Kidney (tissue), 14 donors: ENCODE measurements around the gene TBC1D17. TPM values are rescaled to one million over a fixed set of nuclear protein-coding genes. Genes with fewer than 3 reads are reported as not detected.

ENCODE experiments used
- DNase-seq, 5 donors: peaks; one replicate each; pipeline ENCODE4 v3.0.0-alpha.2; 2013 to 2020
- FAIRE-seq: peaks from 2 replicates; lab custom pipeline; 2012; peaks lifted over from hg19 to GRCh38; lab: Jason Lieb, UNC
- H3K27ac ChIP-seq, 2 donors: one replicate each; pipeline ENCODE4 v1.7.0; 2013; ENCODE audit warnings: low read depth in 2 of 2, low read length in 2 of 2, inconsistent platforms in 1 of 2
- H3K27me3 ChIP-seq: one replicate; pipeline ENCODE4 v1.7.1; 2013; ENCODE audit warnings: low read length, inconsistent platforms; ENCODE audit not compliant: control insufficient read depth, insufficient read depth
- H3K36me3 ChIP-seq, 3 donors: one replicate each; pipeline versions ENCODE4 v1.7.0 to v1.7.1; 2013; ENCODE audit warnings: low read length in 3 of 3, control low read depth in 1 of 3, inconsistent platforms in 1 of 3; ENCODE audit not compliant: insufficient read depth in 3 of 3, control insufficient read depth in 2 of 3
- H3K4me1 ChIP-seq, 3 donors: one replicate each; pipeline versions ENCODE4 v1.7.0 to v1.7.1; 2013; ENCODE audit warnings: low read length in 3 of 3, inconsistent platforms in 1 of 3, low read depth in 1 of 3; ENCODE audit not compliant: control insufficient read depth in 2 of 3, insufficient read depth in 2 of 3
- H3K4me3 ChIP-seq, 3 donors: one replicate each; pipeline versions ENCODE4 v1.7.0 to v1.8.1; 2013; ENCODE audit warnings: low read length in 3 of 3, control low read depth in 1 of 3, inconsistent platforms in 1 of 3
- H3K9ac ChIP-seq, 3 donors: one replicate each; pipeline versions ENCODE4 v1.7.0 to v1.7.1; 2013; ENCODE audit warnings: low read length in 3 of 3, control low read depth in 1 of 3, inconsistent platforms in 1 of 3
- H3K9me3 ChIP-seq, 3 donors: one replicate each; pipeline versions ENCODE4 v1.7.0 to v1.7.1; 2013; ENCODE audit warnings: low read length in 3 of 3, control low read depth in 1 of 3, inconsistent platforms in 1 of 3; ENCODE audit not compliant: control insufficient read depth in 2 of 3, insufficient read depth in 1 of 3
- CTCF ChIP-seq: IDR thresholded peaks from 3 replicates; pipeline ENCODE4 v1.5.1; 2012; ENCODE audit warnings: mild to moderate bottlenecking, moderate library complexity, borderline replicate concordance; ENCODE audit not compliant: insufficient read depth; ENCODE audit errors: extremely low read depth
- intact Hi-C: fragments of 100-400 bp; cut with DNase I; formaldehyde crosslinking; loops from one replicate; pipeline ENCODE4 v1.11.1; 2022
- polyA plus RNA-seq: library from polyadenylated mRNA; stranded (reverse); fragments of 350-450 nt; fragmentation: Illumina TruSeq; extraction: RNeasy Lipid Tissue Mini Kit (QIAGEN cat#74804); gene quantifications from one replicate; pipeline ENCODE4 v1.2.3, GENCODE V29; 2014; ENCODE audit warnings: low read depth, low replicate concordance; ENCODE audit not compliant: insufficient read depth
- total RNA-seq: library from RNA; stranded (reverse); fragmentation: NEBNext Ultra II Directional; extraction: Animal tissue kit (Norgen Biotek cat#: 25700); gene quantifications from one replicate; pipeline ENCODE4 v1.2.1, GENCODE V29; 2021
- donor health status: control.
- donor health status: control.
- donor health status: control.
- donor health status: control.
- donor health status: control.
- donor health status: DM: yes; HTN: yes; CAD: no.
- donor health status: Normal renal cell carcinoma (clear cell type).

The TBC1D17 gene
- total and polyA plus RNA-seq, 2 donors from 2014 or later, result 34.8 to 43.6 TPM

GRCh38 chr19:49835562-49835961, 41.9 kb upstream of the TBC1D17 start:
- no peaks in the 10 kb centered on the region for H3K9me3 ChIP-seq
- intact Hi-C loops, result no loop called here
- no peak for DNase-seq
- no peak for FAIRE-seq
- TF ChIP-seq CTCF, result no peak
- no peaks in the 10 kb centered on the region for H3K27me3 ChIP-seq
- H3K9ac ChIP-seq, result no peak overlapping the region
- H3K27ac ChIP-seq, result no peak overlapping the region
- H3K4me3 ChIP-seq, result no peak overlapping the region
- no peaks in the 10 kb centered on the region for H3K4me1 ChIP-seq
- peaks cover 2 to 42% (median 19%) of the 10 kb centered on the region in 3 donors for H3K36me3 ChIP-seq

- Histone ChIP-seq H3K9ac (no peak overlapping the region), H3K4me3 (no peak overlapping the region), H3K27ac (no peak overlapping the region), H3K36me3 (peaks cover 2 to 36% (median 19%) of the 10 kb centered on the region in 3 donors), H3K27me3 (no peaks in the 10 kb centered on the region), H3K4me1 (no peaks in the 10 kb centered on the region), H3K9me3 (no peaks in the 10 kb centered on the region)
- TF ChIP-seq CTCF, result no peak
- no peak for FAIRE-seq
- no peak for DNase-seq
- intact Hi-C loops, result no loop called here
Measured at GRCh38 chr19:49836176-49837008, 41.1 kb upstream of the TBC1D17 start.

GRCh38 chr19:49837009-49837310, 40.5 kb upstream of the TBC1D17 start:
- intact Hi-C loops, result no loop called here
- H3K27me3 ChIP-seq, result no peaks in the 10 kb centered on the region
- no peak overlapping the region for H3K9ac ChIP-seq
- H3K4me3 ChIP-seq, result no peak overlapping the region
- peaks cover 2 to 34% (median 18%) of the 10 kb centered on the region in 3 donors for H3K36me3 ChIP-seq
- H3K27ac ChIP-seq, result no peak overlapping the region
- no peak for FAIRE-seq
- H3K4me1 ChIP-seq, result no peaks in the 10 kb centered on the region
- DNase-seq, result no peak
- no peaks in the 10 kb centered on the region for H3K9me3 ChIP-seq
- TF ChIP-seq CTCF, result no peak
